WTC11 (cell line): ENCODE measurements around the gene PPP4R2. TPM values are rescaled to one million over a fixed set of nuclear protein-coding genes. Genes with fewer than 3 reads are reported as not detected.

Source experiments
- ATAC-seq: fragments of 200-7000 bp; cut with Tn5 transposase; 2 replicates; pipeline ENCODE4 v1.10.0; 2021; ENCODE audit warnings: mild to moderate bottlenecking, moderate library complexity
- CTCF ChIA-PET: fragments of 300-600 bp; sonication (Branson Sonifier 250); formaldehyde crosslinking; loops from one replicate; lab custom pipeline; 2021; ENCODE audit warnings: antibody characterized with exemption; lab: Charles Lee
- POLR2A ChIA-PET: fragments of 350-600 bp; sonication (Branson Sonifier 250); formaldehyde crosslinking; loops from one replicate; lab custom pipeline; 2021; ENCODE audit warnings: antibody characterized with exemption; lab: Charles Lee
- DNase-seq: peaks from one replicate; pipeline ENCODE4 v3.0.0; 2021; ENCODE audit warnings: low spot score
- H3K27ac Mint-ChIP-seq: 2 replicates; pipeline ENCODE4 v1.8.0; 2021; ENCODE audit warnings: mixed read lengths
- H3K27me3 Mint-ChIP-seq: 2 replicates; pipeline ENCODE4 v1.8.0; 2021; ENCODE audit warnings: low read depth, mild to moderate bottlenecking, moderate library complexity, mixed read lengths
- H3K36me3 Mint-ChIP-seq: 2 replicates; pipeline ENCODE4 v1.8.0; 2021; ENCODE audit warnings: mixed read lengths
- H3K4me1 Mint-ChIP-seq: 2 replicates; pipeline ENCODE4 v1.8.0; 2022; ENCODE audit warnings: mixed read lengths
- H3K4me3 Mint-ChIP-seq: 2 replicates; pipeline ENCODE4 v1.8.0; 2021; ENCODE audit warnings: mild to moderate bottlenecking, moderate library complexity, mixed read lengths
- H3K9me3 Mint-ChIP-seq: 2 replicates; pipeline ENCODE4 v1.8.0; 2021; ENCODE audit warnings: mixed read lengths
- ARID4B ChIP-seq: sonication (generic); formaldehyde crosslinking; IDR thresholded peaks from 2 replicates; pipeline ENCODE4 v1.8.0; 2023; ENCODE audit warnings: missing genetic modification reagents, mild to moderate bottlenecking, borderline replicate concordance
- ATF2 ChIP-seq: sonication (generic); formaldehyde crosslinking; IDR thresholded peaks from 2 replicates; pipeline ENCODE4 v1.8.1; 2022; ENCODE audit warnings: low read depth, missing genetic modification reagents, borderline replicate concordance
- ATF3 ChIP-seq: sonication (generic); formaldehyde crosslinking; conservative IDR thresholded peaks from 2 replicates; pipeline ENCODE4 v1.8.1; 2022; ENCODE audit warnings: mild to moderate bottlenecking, missing genetic modification reagents
- ATF6 ChIP-seq: sonication (generic); formaldehyde crosslinking; IDR thresholded peaks from 2 replicates; pipeline ENCODE4 v1.8.1; 2023; ENCODE audit warnings: mild to moderate bottlenecking, missing genetic modification reagents
- CBFB ChIP-seq: sonication (generic); formaldehyde crosslinking; IDR thresholded peaks from 2 replicates; pipeline ENCODE4 v1.8.1; 2022; ENCODE audit warnings: mild to moderate bottlenecking, low read depth, missing genetic modification reagents
- CREB1 ChIP-seq: sonication (generic); formaldehyde crosslinking; IDR thresholded peaks from 2 replicates; pipeline ENCODE4 v1.8.0; 2023; ENCODE audit warnings: mild to moderate bottlenecking, missing genetic modification reagents
- E2F1 ChIP-seq: sonication (generic); formaldehyde crosslinking; IDR thresholded peaks from 2 replicates; pipeline ENCODE4 v1.8.0; 2022; ENCODE audit warnings: mild to moderate bottlenecking, missing genetic modification reagents
- E2F5 ChIP-seq: sonication (generic); formaldehyde crosslinking; IDR thresholded peaks from 2 replicates; pipeline ENCODE4 v1.8.1; 2022; ENCODE audit warnings: mild to moderate bottlenecking, moderate library complexity, missing genetic modification reagents
- ELF4 ChIP-seq: sonication (generic); formaldehyde crosslinking; IDR thresholded peaks from 2 replicates; pipeline ENCODE4 v1.8.1; 2022; ENCODE audit warnings: low read depth, mild to moderate bottlenecking, moderate library complexity, missing genetic modification reagents
- JAZF1 ChIP-seq: fragments of 250-450 bp; sonication (Bioruptor Pico); IDR thresholded peaks from 2 replicates; pipeline ENCODE4 v1.9.0; 2021; ENCODE audit warnings: moderate library complexity, mild to moderate bottlenecking, inconsistent platforms
- JUN ChIP-seq: sonication (generic); formaldehyde crosslinking; IDR thresholded peaks from 2 replicates; pipeline ENCODE4 v1.8.0; 2023; ENCODE audit warnings: mild to moderate bottlenecking, missing genetic modification reagents
- KAT7 ChIP-seq: sonication (generic); formaldehyde crosslinking; IDR thresholded peaks from 2 replicates; pipeline ENCODE4 v1.8.1; 2023; ENCODE audit warnings: missing genetic modification reagents, mild to moderate bottlenecking, borderline replicate concordance
- MLX ChIP-seq: sonication (generic); formaldehyde crosslinking; IDR thresholded peaks from 2 replicates; pipeline ENCODE4 v1.8.1; 2023; ENCODE audit warnings: mild to moderate bottlenecking, missing genetic modification reagents, moderate library complexity
- MYBL2 ChIP-seq: sonication (generic); formaldehyde crosslinking; IDR thresholded peaks from 2 replicates; pipeline ENCODE4 v1.8.1; 2023; ENCODE audit warnings: mild to moderate bottlenecking, moderate library complexity, missing genetic modification reagents
- NR1H2 ChIP-seq: sonication (generic); formaldehyde crosslinking; IDR thresholded peaks from 2 replicates; pipeline ENCODE4 v1.9.0; 2021; ENCODE audit warnings: mild to moderate bottlenecking, moderate library complexity, missing genetic modification reagents
- NR2C2 ChIP-seq: sonication (generic); formaldehyde crosslinking; IDR thresholded peaks from 2 replicates; pipeline ENCODE4 v1.8.0; 2022; ENCODE audit warnings: mild to moderate bottlenecking, missing genetic modification reagents
- PREB ChIP-seq: sonication (generic); formaldehyde crosslinking; IDR thresholded peaks from 2 replicates; pipeline ENCODE4 v1.8.1; 2022; ENCODE audit warnings: mild to moderate bottlenecking, missing genetic modification reagents, moderate library complexity, borderline replicate concordance
- ZNF219 ChIP-seq: sonication (generic); formaldehyde crosslinking; IDR thresholded peaks from 2 replicates; pipeline ENCODE4 v1.8.0; 2023; ENCODE audit warnings: missing genetic modification reagents, mild to moderate bottlenecking, borderline replicate concordance
- ZNF512 ChIP-seq: sonication (generic); formaldehyde crosslinking; IDR thresholded peaks from 2 replicates; pipeline ENCODE4 v1.8.1; 2022; ENCODE audit warnings: missing genetic modification reagents, borderline replicate concordance
- total RNA-seq: library from RNA; stranded (reverse); gene quantifications from 3 replicates; pipeline ENCODE4 v1.2.3, GENCODE V29; 2021

The PPP4R2 gene
- total RNA-seq, 1 experiment from 2014 or later = 78.1 TPM

GRCh38 chr3:73107215-73107614 lies 110.6 kb downstream of the PPP4R2 start:
- Mint-ChIP-seq H3K9me3 (no peaks in the 10 kb centered on the region), H3K4me3 (no peak overlapping the region), H3K27me3 (no peaks in the 10 kb centered on the region)
- ATAC-seq = no peak
- CTCF ChIA-PET = interaction anchor here (0.6 kb wide), 1 partner anchor 1497 kb away, joined by 3 read pairs; no protein-coding TSS in a partner anchor
- TF ChIP-seq JAZF1 (CRISPR knock-in tag) (no peak), NR2C2 (no peak), NR1H2 (CRISPR knock-in tag) (no peak), E2F1 (no peak), KAT7 (CRISPR knock-in tag) (no peak), ATF6 (CRISPR knock-in tag) (no peak), ELF4 (no peak), PREB (no peak), ZNF512 (CRISPR knock-in tag) (no peak), CREB1 (CRISPR knock-in tag) (no peak), CBFB (no peak), ATF3 (CRISPR knock-in tag) (no peak), ATF2 (CRISPR knock-in tag) (no peak), MYBL2 (no peak), E2F5 (no peak), MLX (CRISPR knock-in tag) (no peak)
- TF ChIP-seq, all 79 proteins: peak for 0
- Mint-ChIP-seq H3K27ac (no peak overlapping the region), H3K4me1 (peaks cover 4% of the 10 kb centered on the region; the same call in 1 of the 2 replicates), H3K36me3 (no peaks in the 10 kb centered on the region)
- DNase-seq = no peak
- POLR2A ChIA-PET = no interaction called here

- POLR2A ChIA-PET = no interaction called here
- Mint-ChIP-seq H3K9me3 (no peaks in the 10 kb centered on the region), H3K27ac (no peak overlapping the region), H3K4me1 (peaks cover 4% of the 10 kb centered on the region; the same call in 1 of the 2 replicates), H3K4me3 (no peak overlapping the region), H3K36me3 (no peaks in the 10 kb centered on the region), H3K27me3 (no peaks in the 10 kb centered on the region)
- no peak for ATAC-seq
- no peak for DNase-seq
- CTCF ChIA-PET = interaction anchor here (0.6 kb wide), 1 partner anchor 1498 kb away, joined by 3 read pairs; no protein-coding TSS in a partner anchor
- TF ChIP-seq E2F1 = no peak
- no peak for TF ChIP-seq CREB1 (CRISPR knock-in tag)
- no peak for TF ChIP-seq ZNF219 (CRISPR knock-in tag)
- TF ChIP-seq ELF4 = no peak
- TF ChIP-seq JUN (CRISPR knock-in tag) = no peak
- TF ChIP-seq ARID4B (CRISPR knock-in tag) = no peak
- TF ChIP-seq KAT7 (CRISPR knock-in tag) = no peak
Observed at GRCh38 chr3:73107676-73108187, 111.1 kb downstream of the PPP4R2 start.
